AG04450 (cell line): Measurements from ENCODE around the gene STK17A. TPM values are rescaled to one million over a fixed set of nuclear protein-coding genes. Genes with fewer than 3 reads are reported as not detected.

Experiments used
- CTCF ChIA-PET: fragments of 300-600, 350-600 bp; formaldehyde crosslinking; extraction: SDS; loops from one replicate; lab custom pipeline; 2022; ENCODE audit warnings: antibody characterized with exemption, inconsistent platforms; lab: Charles Lee
- POLR2A ChIA-PET: fragments of 350-600 bp; formaldehyde crosslinking; extraction: SDS; loops from one replicate; lab custom pipeline; 2021; ENCODE audit warnings: antibody characterized with exemption, inconsistent platforms; lab: Yijun Ruan, JAX
- DNase-seq: peaks from one replicate; pipeline ENCODE4 v3.0.0-alpha.2; 2011; ENCODE audit warnings: low read depth, low spot score
- H3K27ac ChIP-seq: one replicate; pipeline ENCODE4 v1.5.1; 2012; ENCODE audit warnings: low read depth, low read length, control low read depth
- H3K27me3 ChIP-seq: one replicate; pipeline ENCODE4 v1.6.0; 2012; ENCODE audit warnings: low read length; ENCODE audit not compliant: control insufficient read depth, insufficient read depth
- H3K4me3 ChIP-seq: 2 replicates; pipeline ENCODE4 v1.5.1; 2011; ENCODE audit warnings: mild to moderate bottlenecking, low read depth, low read length, control low read depth
- H3K9me3 ChIP-seq: 2 replicates; pipeline ENCODE4 v1.5.1; 2012; ENCODE audit warnings: low read length; ENCODE audit not compliant: control insufficient read depth, insufficient read depth
- CTCF ChIP-seq: IDR thresholded peaks from 2 replicates; pipeline ENCODE4 v1.5.1; 2011; ENCODE audit warnings: low read depth, low read length, control low read depth, inconsistent platforms
- polyA plus RNA-seq: library from polyadenylated mRNA; depleted of rRNA; stranded (reverse); fragments of >200 nt; gene quantifications from 2 replicates; pipeline ENCODE4 v1.2.3, GENCODE V29; 2011

STK17A gene
- polyA plus RNA-seq, 1 experiment, result 39.7 TPM

DNA sequence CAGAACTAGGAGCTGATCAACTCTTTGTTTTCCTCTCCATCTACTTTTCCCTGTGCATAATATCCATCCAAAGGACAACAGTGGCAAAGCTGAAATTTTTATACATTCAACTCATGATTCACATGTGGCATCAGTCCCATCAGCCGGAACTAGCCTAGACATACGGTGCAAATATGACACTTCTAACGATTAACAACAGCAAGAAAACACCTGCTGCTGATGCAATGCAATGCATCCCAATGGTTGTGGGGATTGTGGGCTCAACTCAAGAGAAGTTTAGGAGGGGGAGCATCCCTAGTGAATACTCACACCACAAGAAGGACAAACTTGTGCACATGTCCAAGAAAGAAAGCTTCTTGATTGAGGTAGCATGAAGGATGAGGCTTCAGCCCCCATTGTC lies 20.5 kb upstream of the STK17A start:
- H3K4me3 ChIP-seq, result no peak overlapping the region
- H3K27ac ChIP-seq, result no peak overlapping the region
- DNase-seq, result no peak
- ChIA-PET CTCF (interaction anchor here (1.1 to 1.5 kb wide), 2 partner anchors 20 to 276 kb away, joined by 3 to 9 read pairs; partner anchors contain the start of gene STK17A), POLR2A (no interaction called here)
- peaks cover 7% of the 10 kb centered on the region for H3K27me3 ChIP-seq
- no peaks in the 10 kb centered on the region for H3K9me3 ChIP-seq
- TF ChIP-seq CTCF, result no peak

DNA sequence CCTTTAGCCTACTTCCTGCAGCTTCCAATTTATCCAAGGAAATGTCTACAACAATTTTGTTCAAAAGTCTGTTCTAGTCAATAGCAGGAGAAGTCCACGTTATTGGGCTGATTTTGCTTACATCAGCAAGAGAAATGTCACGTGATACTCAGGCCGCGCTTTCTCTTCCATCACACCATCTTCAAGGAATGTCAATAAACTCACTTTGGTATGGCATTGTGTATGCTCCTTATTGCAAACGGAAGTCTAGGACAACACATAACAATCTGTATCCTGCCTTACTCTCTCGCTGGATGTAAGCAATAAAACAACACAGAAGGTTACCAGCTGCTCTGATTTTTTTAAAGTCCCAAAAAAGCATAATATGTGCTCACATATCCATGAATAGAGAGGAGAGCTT lies 17.1 kb upstream of the STK17A start:
- Histone ChIP-seq H3K27ac (no peak overlapping the region), H3K27me3 (peaks cover 4% of the 10 kb centered on the region), H3K4me3 (no peak overlapping the region), H3K9me3 (no peaks in the 10 kb centered on the region; the same call in 1 of the 2 replicates)
- ChIA-PET CTCF (interaction anchor here (0.7 to 0.9 kb wide), 2 partner anchors 9 to 16 kb away, joined by 3 read pairs; no protein-coding TSS in a partner anchor), POLR2A (interaction anchor here (1.1 kb wide), 1 partner anchor 17 kb away, joined by 3 read pairs; the partner anchor contains the start of gene STK17A)
- TF ChIP-seq CTCF, result no peak
- DNase-seq, result no peak

DNA sequence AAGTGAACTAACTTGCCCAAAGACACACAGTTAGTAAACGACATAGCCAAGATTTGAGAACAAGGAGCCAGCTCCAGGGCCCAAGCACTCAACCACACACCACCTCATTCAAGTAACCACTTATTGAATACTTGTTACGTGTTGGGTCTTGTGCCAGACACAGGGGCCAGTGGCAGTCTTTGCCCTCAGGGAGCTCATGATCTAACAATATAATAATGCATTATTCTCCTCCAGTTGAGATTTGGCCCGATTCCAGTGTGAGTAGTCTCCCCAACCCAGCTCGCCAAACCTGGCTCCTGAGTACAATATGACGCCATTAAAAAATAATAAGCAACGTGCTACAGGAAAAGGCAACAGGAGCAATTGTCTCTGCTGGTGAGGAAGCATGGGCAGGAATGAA lies 14.4 kb upstream of the STK17A start:
- ChIA-PET POLR2A (no interaction called here), CTCF (interaction anchor here (0.6 to 7.7 kb wide), 7 partner anchors 13 to 492 kb away, joined by 3 to 119 read pairs (median 4); partner anchors contain the start of gene STK17A)
- TF ChIP-seq CTCF, result no peak
- Histone ChIP-seq H3K4me3 (no peak overlapping the region), H3K9me3 (no peaks in the 10 kb centered on the region; the same call in 1 of the 2 replicates), H3K27me3 (no peaks in the 10 kb centered on the region), H3K27ac (no peak overlapping the region)
- DNase-seq, result no peak

DNA sequence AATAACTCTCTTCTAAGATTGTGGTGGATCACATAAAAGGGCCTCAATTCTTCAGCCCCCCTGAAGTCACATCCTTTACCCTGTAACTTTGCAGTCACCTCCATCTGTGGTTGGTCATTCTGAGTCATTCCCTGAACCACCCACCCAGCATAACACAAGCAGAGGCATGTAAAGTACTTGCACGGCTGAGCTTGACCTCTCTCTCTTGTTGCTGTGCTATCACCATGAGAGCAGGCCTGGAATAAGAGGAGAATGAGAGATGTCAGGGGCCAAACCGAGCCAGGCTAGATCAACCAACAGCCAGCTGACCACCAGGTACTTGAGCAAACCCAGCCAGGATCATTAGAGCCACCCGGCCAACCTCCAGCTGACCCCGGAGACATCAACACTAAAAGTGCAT lies 13.5 kb upstream of the STK17A start:
- H3K9me3 ChIP-seq, result no peaks in the 10 kb centered on the region; the same call in 1 of the 2 replicates
- TF ChIP-seq CTCF, result no peak
- CTCF ChIA-PET, result interaction anchor here (0.5 to 7.7 kb wide), 10 partner anchors 12 to 493 kb away, joined by 3 to 119 read pairs (median 4); partner anchors contain the start of gene STK17A
- H3K4me3 ChIP-seq, result no peak overlapping the region
- H3K27me3 ChIP-seq, result no peaks in the 10 kb centered on the region
- no peak for DNase-seq
- POLR2A ChIA-PET, result interaction anchor here (0.6 kb wide), 1 partner anchor 18 kb away, joined by 9 read pairs; no protein-coding TSS in a partner anchor
- no peak overlapping the region for H3K27ac ChIP-seq

DNA sequence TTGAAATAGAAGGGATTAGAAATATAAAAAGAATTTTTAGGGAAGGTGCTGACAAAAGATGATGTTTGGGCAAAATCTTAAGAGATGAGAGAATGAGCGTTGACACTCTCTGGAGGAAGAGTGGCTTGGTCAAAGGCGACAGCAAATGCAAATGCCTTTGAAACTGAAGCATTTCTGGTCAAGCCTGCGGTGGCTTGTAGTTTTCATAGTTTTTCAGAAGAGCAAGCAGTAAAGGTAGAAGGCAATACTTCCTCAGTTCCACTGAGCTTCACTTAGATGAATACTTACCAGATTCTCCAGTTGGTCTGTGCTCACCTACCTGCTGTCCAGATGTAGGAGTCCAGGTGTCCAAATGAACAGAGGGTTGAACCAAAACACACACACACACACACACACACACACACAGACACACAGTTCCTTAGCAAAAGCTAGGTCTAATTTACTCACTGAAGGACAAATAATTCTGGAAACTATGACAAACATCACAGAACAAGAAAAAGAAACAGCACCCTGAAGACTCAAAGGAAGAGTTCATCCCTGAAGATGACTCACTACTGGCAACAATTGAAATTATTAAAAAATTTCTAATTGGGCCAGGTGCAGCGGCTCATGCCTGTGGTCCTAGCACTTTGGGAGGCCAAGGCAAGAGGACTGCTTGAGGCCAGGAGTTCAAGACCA lies 12.1 kb upstream of the STK17A start:
- POLR2A ChIA-PET, result interaction anchor here (2.6 kb wide), 1 partner anchor 12 kb away, joined by 30 read pairs; the partner anchor contains the start of gene STK17A

More for the DNA sequence above, 12.1 kb upstream of the STK17A start:
- no peak for DNase-seq
- no peak overlapping the region for H3K27ac ChIP-seq
- no peaks in the 10 kb centered on the region; the same call in 1 of the 2 replicates for H3K9me3 ChIP-seq
- CTCF ChIA-PET, result interaction anchor here (0.7 to 7.7 kb wide), 3 partner anchors 11 to 129 kb away, joined by 3 to 119 read pairs (median 10); partner anchors contain the start of gene STK17A
- TF ChIP-seq CTCF, result no peak
- no peak overlapping the region for H3K4me3 ChIP-seq
- no peaks in the 10 kb centered on the region for H3K27me3 ChIP-seq
